GM23248 (cell line): ENCODE measurements around the gene OR6B3. TPM values are rescaled to one million over a fixed set of nuclear protein-coding genes. Genes with fewer than 3 reads are reported as not detected.

Experiments used
- DNase-seq: peaks from one replicate; pipeline ENCODE4 v3.0.0-alpha.2; 2015
- H2AFZ ChIP-seq: fragments of 200-600 bp; sonication (generic); 2 replicates; pipeline ENCODE4 v1.6.1; 2016; ENCODE audit warnings: antibody characterized with exemption
- H3F3A ChIP-seq: fragments of 200-600 bp; sonication (generic); 2 replicates; pipeline ENCODE4 v1.6.1; 2016; ENCODE audit warnings: mild to moderate bottlenecking, antibody characterized with exemption, mixed run types; ENCODE audit not compliant: insufficient read depth
- H3K27ac ChIP-seq: fragments of 200-600 bp; sonication (generic); 2 replicates; pipeline ENCODE4 v1.5.1; 2016; ENCODE audit warnings: mild to moderate bottlenecking
- H3K27me3 ChIP-seq: fragments of 200-600 bp; sonication (generic); replicated peaks from 2 replicates; pipeline ENCODE4 v1.6.1; 2016; ENCODE audit warnings: mild to moderate bottlenecking; ENCODE audit not compliant: insufficient read depth
- H3K36me3 ChIP-seq: fragments of 200-600 bp; sonication (generic); 2 replicates; pipeline ENCODE4 v1.6.1; 2016; ENCODE audit warnings: low read depth, mild to moderate bottlenecking
- H3K4me1 ChIP-seq: fragments of 200-600 bp; sonication (generic); 2 replicates; pipeline ENCODE4 v1.6.1; 2016; ENCODE audit warnings: mild to moderate bottlenecking; ENCODE audit not compliant: insufficient read depth
- H3K4me2 ChIP-seq: fragments of 200-600 bp; sonication (generic); one replicate; pipeline ENCODE4 v1.6.1; 2016; ENCODE audit warnings: mild to moderate bottlenecking; ENCODE audit not compliant: unreplicated experiment
- H3K4me3 ChIP-seq: fragments of 200-600 bp; sonication (generic); 2 replicates; pipeline ENCODE4 v1.5.1; 2016; ENCODE audit warnings: mild to moderate bottlenecking
- H3K79me2 ChIP-seq: fragments of 200-600 bp; sonication (generic); 2 replicates; pipeline ENCODE4 v1.6.1; 2016; ENCODE audit warnings: mild to moderate bottlenecking; ENCODE audit not compliant: insufficient read depth
- H3K9ac ChIP-seq: fragments of 200-600 bp; sonication (generic); 2 replicates; pipeline ENCODE4 v1.6.1; 2016; ENCODE audit warnings: mild to moderate bottlenecking
- H3K9me2 ChIP-seq: fragments of 200-600 bp; sonication (generic); 2 replicates; pipeline ENCODE4 v1.6.1; 2016; ENCODE audit warnings: mixed run types, mild to moderate bottlenecking, moderate library complexity; ENCODE audit not compliant: insufficient read depth
- H3K9me3 ChIP-seq: fragments of 200-600 bp; sonication (generic); one replicate; pipeline ENCODE4 v1.6.1; 2017; ENCODE audit warnings: low read depth
- H4K20me1 ChIP-seq: fragments of 200-600 bp; sonication (generic); 2 replicates; pipeline ENCODE4 v1.6.0; 2016; ENCODE audit not compliant: insufficient read depth
- EZH2 ChIP-seq: fragments of 200-600 bp; sonication (generic); IDR thresholded peaks from 2 replicates; pipeline ENCODE4 v1.6.1; 2018; ENCODE audit warnings: antibody characterized with exemption, mild to moderate bottlenecking; ENCODE audit not compliant: insufficient read depth, poor library complexity, severe bottlenecking
- EZH2phosphoT487 ChIP-seq: fragments of 200-600 bp; sonication (generic); IDR thresholded peaks from 2 replicates; pipeline ENCODE4 v1.6.1; 2018; ENCODE audit warnings: antibody characterized with exemption, moderate library complexity, mild to moderate bottlenecking, low read depth; ENCODE audit not compliant: insufficient read depth
- WGBS, 2 experiments: methylation state at CpG; one replicate each; pipeline ENCODE4 v1.1.6; 2015 to 2017; ENCODE audit warnings: low lambda C conversion rate in 2 of 2, low coverage in 1 of 2; ENCODE audit errors: missing lambda C conversion rate in 2 of 2; 5-methylcytosine and 5-hydroxymethylcytosine counted together
- in situ Hi-C: fragments of 300-500 bp; cut with MboI; formaldehyde crosslinking; loops from 2 replicates; pipeline ENCODE4 v1.15.0; 2020
- polyA plus RNA-seq: library from polyadenylated mRNA; unstranded; fragments of >200 nt; fragmentation: Nextera tagmentation; extraction: Ambion mirVana; gene quantifications from 2 replicates; pipeline ENCODE4 v1.2.1, GENCODE V29; 2016
- total RNA-seq: library from RNA; depleted of rRNA; stranded (reverse); fragments of >200 nt; shearing (Covaris generic); gene quantifications from 2 replicates; pipeline ENCODE4 v1.2.3, GENCODE V29; 2014

Gene OR6B3
- total and polyA plus RNA-seq, 2 experiments from 2014 or later: not detected

- in situ Hi-C loops: no loop called here
- peaks cover 19% of the 10 kb centered on the region for H3K27me3 ChIP-seq
- 33 to 44% methylated on average over 1 of the region's 1 CpG for WGBS, 2 experiments
Measured at GRCh38 chr2:240069829-240070228, 16.5 kb upstream of the OR6B3 start.

GRCh38 chr2:240068193-240068592 lies 14.9 kb upstream of the OR6B3 start:
- no peaks in the 10 kb centered on the region for H3F3A ChIP-seq
- TF ChIP-seq EZH2phosphoT487: no peak
- no peak for TF ChIP-seq EZH2
- no peaks in the 10 kb centered on the region for H3K9me2 ChIP-seq
- in situ Hi-C loops: no loop called here
- H3K4me1 ChIP-seq: no peaks in the 10 kb centered on the region
- H3K36me3 ChIP-seq: no peaks in the 10 kb centered on the region
- no peak for DNase-seq
- no peaks in the 10 kb centered on the region for H3K79me2 ChIP-seq
- no peak overlapping the region for H3K4me2 ChIP-seq
- no peak overlapping the region for H3K27ac ChIP-seq
- no peak overlapping the region for H3K9ac ChIP-seq
- H3K27me3 ChIP-seq: peaks cover 22% of the 10 kb centered on the region
- WGBS, 2 experiments: 39 to 46% methylated on average over 1 of the region's 1 CpG
- H4K20me1 ChIP-seq: no peaks in the 10 kb centered on the region
- no peaks in the 10 kb centered on the region for H3K9me3 ChIP-seq
- no peak overlapping the region for H2AFZ ChIP-seq
- no peak overlapping the region for H3K4me3 ChIP-seq

More at GRCh38 chr2:240069829-240070228, 16.5 kb upstream of the OR6B3 start:
- Histone ChIP-seq H3K9me2 (no peaks in the 10 kb centered on the region), H3K9me3 (no peaks in the 10 kb centered on the region), H3K36me3 (no peaks in the 10 kb centered on the region), H3F3A (no peaks in the 10 kb centered on the region), H3K4me1 (no peaks in the 10 kb centered on the region), H3K4me2 (no peak overlapping the region), H3K4me3 (no peak overlapping the region), H3K79me2 (no peaks in the 10 kb centered on the region), H3K27ac (no peak overlapping the region), H3K9ac (no peak overlapping the region), H2AFZ (no peak overlapping the region), H4K20me1 (no peaks in the 10 kb centered on the region)
- TF ChIP-seq EZH2: no peak
- TF ChIP-seq EZH2phosphoT487: no peak
- no peak for DNase-seq

GRCh38 chr2:240066489-240066888 lies 13.2 kb upstream of the OR6B3 start:
- no peak for TF ChIP-seq EZH2
- TF ChIP-seq EZH2phosphoT487: no peak
- Histone ChIP-seq H3K79me2 (no peaks in the 10 kb centered on the region), H3K9me2 (no peaks in the 10 kb centered on the region), H3K9ac (no peak overlapping the region), H3K27ac (no peak overlapping the region), H3K4me1 (no peaks in the 10 kb centered on the region), H4K20me1 (no peaks in the 10 kb centered on the region), H3K27me3 (peaks cover 27% of the 10 kb centered on the region), H3K36me3 (no peaks in the 10 kb centered on the region), H3K9me3 (no peaks in the 10 kb centered on the region), H3F3A (no peaks in the 10 kb centered on the region), H3K4me3 (no peak overlapping the region), H3K4me2 (no peak overlapping the region), H2AFZ (no peak overlapping the region)
- in situ Hi-C loops: no loop called here
- 44 to 49% methylated on average over 5 of the region's 5 CpGs for WGBS, 2 experiments
- no peak for DNase-seq

- no peak for TF ChIP-seq EZH2phosphoT487
- no peak for TF ChIP-seq EZH2
- no peaks in the 10 kb centered on the region for H3K79me2 ChIP-seq
- H4K20me1 ChIP-seq: no peaks in the 10 kb centered on the region
- no peaks in the 10 kb centered on the region for H3F3A ChIP-seq
- in situ Hi-C loops: no loop called here
- no peak overlapping the region for H3K27ac ChIP-seq
- no peaks in the 10 kb centered on the region for H3K9me3 ChIP-seq
- H3K4me3 ChIP-seq: no peak overlapping the region
- H3K9ac ChIP-seq: no peak overlapping the region
- no peaks in the 10 kb centered on the region for H3K9me2 ChIP-seq
- H3K4me1 ChIP-seq: no peaks in the 10 kb centered on the region
- 49 to 58% methylated on average over 4 of the region's 4 CpGs for WGBS, 2 experiments
- H3K36me3 ChIP-seq: no peaks in the 10 kb centered on the region
- H3K27me3 ChIP-seq: peaks cover 30% of the 10 kb centered on the region
- H3K4me2 ChIP-seq: no peak overlapping the region
- H2AFZ ChIP-seq: no peak overlapping the region
- DNase-seq: no peak
Measured at GRCh38 chr2:240064898-240065297, 11.6 kb upstream of the OR6B3 start.

GRCh38 chr2:240060977-240061591 lies 7.8 kb upstream of the OR6B3 start:
- Histone ChIP-seq H3K79me2 (no peaks in the 10 kb centered on the region), H4K20me1 (no peaks in the 10 kb centered on the region), H2AFZ (no peak overlapping the region), H3K9ac (no peak overlapping the region), H3K36me3 (no peaks in the 10 kb centered on the region), H3K27ac (no peak overlapping the region), H3K4me2 (no peak overlapping the region), H3K4me1 (no peaks in the 10 kb centered on the region), H3K27me3 (peaks cover 46% of the 10 kb centered on the region), H3F3A (no peaks in the 10 kb centered on the region), H3K4me3 (no peak overlapping the region), H3K9me3 (no peaks in the 10 kb centered on the region), H3K9me2 (no peaks in the 10 kb centered on the region)
- DNase-seq: peak; percentile 69
- in situ Hi-C loops: no loop called here
- no peak for TF ChIP-seq EZH2
- TF ChIP-seq EZH2phosphoT487: no peak
- WGBS, 2 experiments: 33 to 46% methylated on average over 4 of the region's 4 CpGs
